Activated CD4-positive, alpha-beta memory T cell treated with anti-CD3 and anti-CD28 coated beads for 36 hours (primary cell): ENCODE data around the gene IQCH. TPM values are rescaled to one million over a fixed set of nuclear protein-coding genes. Genes with fewer than 3 reads are reported as not detected.
A peak's percentile ranks its signal among the peaks of the same experiment; 100 is the strongest.

Experiments
- CTCF ChIA-PET: fragments of 350-600 bp; sonication (Branson Sonifier 250); formaldehyde crosslinking; loops from one replicate; lab custom pipeline; 2021; ENCODE audit warnings: antibody characterized with exemption, inconsistent platforms; lab: Charles Lee
- POLR2A ChIA-PET: fragments of 350-600 bp; sonication (Branson Sonifier 250); formaldehyde crosslinking; loops from one replicate; lab custom pipeline; 2021; ENCODE audit warnings: antibody characterized with exemption; lab: Charles Lee
- DNase-seq: peaks from one replicate; pipeline ENCODE4 v3.0.0-alpha.2; 2020
- H3K27ac Mint-ChIP-seq: one replicate; pipeline ENCODE4 v1.8.0; 2021; ENCODE audit warnings: mixed read lengths
- H3K27me3 Mint-ChIP-seq: one replicate; pipeline ENCODE4 v1.8.0; 2021; ENCODE audit warnings: mixed read lengths
- H3K36me3 Mint-ChIP-seq: one replicate; pipeline ENCODE4 v1.8.0; 2021; ENCODE audit warnings: mixed read lengths
- H3K4me1 Mint-ChIP-seq: one replicate; pipeline ENCODE4 v1.8.0; 2021; ENCODE audit warnings: low read depth, mixed read lengths
- H3K4me3 Mint-ChIP-seq: one replicate; pipeline ENCODE4 v1.8.0; 2021; ENCODE audit warnings: mild to moderate bottlenecking, mixed read lengths
- H3K9me3 Mint-ChIP-seq: one replicate; pipeline ENCODE4 v1.8.0; 2021; ENCODE audit warnings: mixed read lengths
- intact Hi-C: fragments of 100-400 bp; cut with micrococcal nuclease; formaldehyde crosslinking; loops from one replicate; pipeline ENCODE4 v1.15.1; 2023
- total RNA-seq, 2 experiments: library from RNA; stranded (reverse); gene quantifications; one replicate each; pipeline ENCODE4 v1.2.3, GENCODE V29; 2021

Gene IQCH
- total RNA-seq, 2 experiments from 2014 or later: 1.6 to 2.8 TPM

- Mint-ChIP-seq H3K4me1 (peaks cover 43% of the 10 kb centered on the region), H3K4me3 (peak within 1 kb of the TSS; percentile 93), H3K27ac (peak within 1 kb of the TSS; percentile 93), H3K9me3 (no peaks in the 10 kb centered on the region), H3K36me3 (no peaks in the 10 kb centered on the region), H3K27me3 (no peaks in the 10 kb centered on the region)
- POLR2A ChIA-PET: interaction anchor here (0.6 to 2.9 kb wide), 6 partner anchors 12 to 403 kb away, joined by 3 to 20 read pairs (median 3); partner anchors contain the start of gene C15orf61
- CTCF ChIA-PET: interaction anchor here (0.9 kb wide), 1 partner anchor 298 kb away, joined by 4 read pairs; no protein-coding TSS in a partner anchor
- peak; percentile 86 for DNase-seq
- intact Hi-C loops: loop anchor here (5.0 kb wide), 1 partner anchor 300 kb away; the partner anchor contains the start of gene RNU6-1
Measured at GRCh38 chr15:67542420-67543347, 288.1 kb downstream of the IQCH start, which contains the start of gene MAP2K5. TSS of gene MAP2K5 (plus strand) at chr15:67542703. CDS start at chr15:67543336, 633 bp downstream.

GRCh38 chr15:67543348-67543718 lies 288.7 kb downstream of the IQCH start:
- Mint-ChIP-seq H3K27me3 (no peaks in the 10 kb centered on the region), H3K4me1 (peaks cover 47% of the 10 kb centered on the region), H3K9me3 (no peaks in the 10 kb centered on the region), H3K27ac (peak overlapping the region; percentile 88), H3K4me3 (peak overlapping the region; percentile 93), H3K36me3 (no peaks in the 10 kb centered on the region)
- CTCF ChIA-PET: no interaction called here
- intact Hi-C loops: loop anchor here (5.0 kb wide), 1 partner anchor 299 kb away; the partner anchor contains the start of gene RNU6-1
- POLR2A ChIA-PET: interaction anchor here (2.9 kb wide), 1 partner anchor 22 kb away, joined by 20 read pairs; the partner anchor contains the start of gene C15orf61
- DNase-seq: no peak

- Mint-ChIP-seq H3K4me1 (peaks cover 44% of the 10 kb centered on the region), H3K27me3 (no peaks in the 10 kb centered on the region), H3K36me3 (no peaks in the 10 kb centered on the region), H3K4me3 (peak overlapping the region; percentile 93), H3K9me3 (no peaks in the 10 kb centered on the region), H3K27ac (no peak overlapping the region)
- POLR2A ChIA-PET: interaction anchor here (2.9 kb wide), 1 partner anchor 23 kb away, joined by 20 read pairs; the partner anchor contains the start of gene C15orf61
- DNase-seq: no peak
- intact Hi-C loops: loop anchor here (5.0 kb wide), 1 partner anchor 298 kb away; the partner anchor contains the start of gene RNU6-1
- CTCF ChIA-PET: no interaction called here
Measured at GRCh38 chr15:67544475-67544874, 289.9 kb downstream of the IQCH start.

- no peaks in the 10 kb centered on the region for H3K9me3 Mint-ChIP-seq
- no peak overlapping the region for H3K4me3 Mint-ChIP-seq
- no peak overlapping the region for H3K27ac Mint-ChIP-seq
- ChIA-PET CTCF (no interaction called here), POLR2A (no interaction called here)
- H3K27me3 Mint-ChIP-seq: no peaks in the 10 kb centered on the region
- DNase-seq: no peak
- intact Hi-C loops: no loop called here
- peaks cover 5% of the 10 kb centered on the region for H3K36me3 Mint-ChIP-seq
- peaks cover 36% of the 10 kb centered on the region for H3K4me1 Mint-ChIP-seq
Measured at GRCh38 chr15:67545864-67546263, 291.3 kb downstream of the IQCH start.

GRCh38 chr15:67547064-67547463 lies 292.5 kb downstream of the IQCH start:
- Mint-ChIP-seq H3K27me3 (no peaks in the 10 kb centered on the region), H3K4me3 (no peak overlapping the region), H3K27ac (no peak overlapping the region), H3K9me3 (no peaks in the 10 kb centered on the region), H3K36me3 (peaks cover 9% of the 10 kb centered on the region), H3K4me1 (peaks cover 33% of the 10 kb centered on the region)
- intact Hi-C loops: no loop called here
- DNase-seq: no peak
- ChIA-PET POLR2A (no interaction called here), CTCF (no interaction called here)

- DNase-seq: no peak
- H3K27me3 Mint-ChIP-seq: no peaks in the 10 kb centered on the region
- peaks cover 33% of the 10 kb centered on the region for H3K4me1 Mint-ChIP-seq
- H3K9me3 Mint-ChIP-seq: no peaks in the 10 kb centered on the region
- H3K36me3 Mint-ChIP-seq: peaks cover 9% of the 10 kb centered on the region
- intact Hi-C loops: no loop called here
- CTCF ChIA-PET: no interaction called here
- H3K27ac Mint-ChIP-seq: no peak overlapping the region
- no peak overlapping the region for H3K4me3 Mint-ChIP-seq
- POLR2A ChIA-PET: no interaction called here
Measured at GRCh38 chr15:67547836-67548235, 293.2 kb downstream of the IQCH start.

- ChIA-PET CTCF (no interaction called here), POLR2A (no interaction called here)
- Mint-ChIP-seq H3K36me3 (peaks cover 13% of the 10 kb centered on the region), H3K27ac (no peak overlapping the region), H3K4me1 (peaks cover 29% of the 10 kb centered on the region), H3K4me3 (no peak overlapping the region), H3K9me3 (no peaks in the 10 kb centered on the region), H3K27me3 (no peaks in the 10 kb centered on the region)
- intact Hi-C loops: no loop called here
- DNase-seq: no peak
Measured at GRCh38 chr15:67548236-67548852, 293.8 kb downstream of the IQCH start.

GRCh38 chr15:67548862-67549651 lies 294.5 kb downstream of the IQCH start:
- Mint-ChIP-seq H3K27me3 (no peaks in the 10 kb centered on the region), H3K27ac (no peak overlapping the region), H3K36me3 (peaks cover 14% of the 10 kb centered on the region), H3K4me3 (no peak overlapping the region), H3K9me3 (no peaks in the 10 kb centered on the region), H3K4me1 (peaks cover 21% of the 10 kb centered on the region)
- ChIA-PET POLR2A (no interaction called here), CTCF (no interaction called here)
- DNase-seq: no peak
- intact Hi-C loops: no loop called here

GRCh38 chr15:67549736-67550135 lies 295.1 kb downstream of the IQCH start:
- no peaks in the 10 kb centered on the region for H3K27me3 Mint-ChIP-seq
- no peak overlapping the region for H3K27ac Mint-ChIP-seq
- no peak for DNase-seq
- H3K4me3 Mint-ChIP-seq: no peak overlapping the region
- ChIA-PET POLR2A (no interaction called here), CTCF (no interaction called here)
- peaks cover 15% of the 10 kb centered on the region for H3K4me1 Mint-ChIP-seq
- intact Hi-C loops: no loop called here
- no peaks in the 10 kb centered on the region for H3K9me3 Mint-ChIP-seq
- H3K36me3 Mint-ChIP-seq: peaks cover 14% of the 10 kb centered on the region

GRCh38 chr15:67550522-67550921 lies 295.9 kb downstream of the IQCH start:
- ChIA-PET CTCF (no interaction called here), POLR2A (no interaction called here)
- H3K4me1 Mint-ChIP-seq: peaks cover 12% of the 10 kb centered on the region
- DNase-seq: no peak
- H3K27ac Mint-ChIP-seq: no peak overlapping the region
- intact Hi-C loops: no loop called here
- H3K9me3 Mint-ChIP-seq: no peaks in the 10 kb centered on the region
- no peak overlapping the region for H3K4me3 Mint-ChIP-seq
- H3K27me3 Mint-ChIP-seq: no peaks in the 10 kb centered on the region
- H3K36me3 Mint-ChIP-seq: peaks cover 14% of the 10 kb centered on the region

GRCh38 chr15:67551207-67551743 lies 296.7 kb downstream of the IQCH start:
- Mint-ChIP-seq H3K27me3 (no peaks in the 10 kb centered on the region), H3K36me3 (peaks cover 16% of the 10 kb centered on the region), H3K4me3 (no peak overlapping the region), H3K4me1 (peaks cover 12% of the 10 kb centered on the region), H3K9me3 (no peaks in the 10 kb centered on the region), H3K27ac (no peak overlapping the region)
- CTCF ChIA-PET: no interaction called here
- POLR2A ChIA-PET: no interaction called here
- no peak for DNase-seq
- intact Hi-C loops: no loop called here
